HCT116 (cell line): ENCODE data around the gene DHRS2.

ENCODE experiments used
- CEBPB ChIP-seq: IDR thresholded peaks from 2 replicates; pipeline ENCODE4 v1.6.1; 2012; ENCODE audit warnings: low read depth
- EZH2 ChIP-seq: fragments of 200-600 bp; sonication (generic); IDR thresholded peaks from 2 replicates; pipeline ENCODE4 v1.6.1; 2017; ENCODE audit warnings: antibody characterized with exemption, mixed run types
- EZH2phosphoT487 ChIP-seq: fragments of 200-600 bp; IDR thresholded peaks from 2 replicates; pipeline ENCODE4 v1.6.1; 2018; ENCODE audit warnings: antibody characterized with exemption, borderline replicate concordance
- JUND ChIP-seq: IDR thresholded peaks from 2 replicates; pipeline ENCODE4 v1.6.1; 2012
- POLR2A ChIP-seq: IDR thresholded peaks from 2 replicates; pipeline ENCODE4 v1.7.0; 2011; ENCODE audit warnings: borderline replicate concordance; ENCODE audit not compliant: insufficient read depth, insufficient read length; ENCODE audit errors: extremely low read depth
- POLR2AphosphoS5 ChIP-seq: IDR thresholded peaks from 2 replicates; pipeline ENCODE4 v1.6.1; 2011; ENCODE audit warnings: mild to moderate bottlenecking, low read depth, low read length, moderate library complexity
- RAD21 ChIP-seq: IDR thresholded peaks from 2 replicates; pipeline ENCODE4 v1.6.1; 2012; ENCODE audit warnings: low read depth, mild to moderate bottlenecking
- SIN3A ChIP-seq: IDR thresholded peaks from 2 replicates; pipeline ENCODE4 v1.6.1; 2012; ENCODE audit warnings: low read depth
- SP1 ChIP-seq: IDR thresholded peaks from 2 replicates; pipeline ENCODE4 v1.6.1; 2012; ENCODE audit warnings: low read depth
- YY1 ChIP-seq: IDR thresholded peaks from 2 replicates; pipeline ENCODE4 v1.6.1; 2011; ENCODE audit warnings: low read length, low read depth, moderate library complexity, mild to moderate bottlenecking; ENCODE audit not compliant: insufficient replicate concordance; ENCODE audit errors: extremely low read depth
- TF ChIP-seq, protein P1 (sequence below), 3 experiments: fragments of 200-600 bp in 1 of 3; sonication (generic) in 1 of 3; IDR thresholded peaks in 2 of 3; conservative IDR thresholded peaks in 1 of 3; 2 replicates each; pipeline ENCODE4 v1.5.1; 2012 to 2017; ENCODE audit warnings: low read depth in 2 of 3, low read length in 2 of 3, antibody characterized with exemption in 1 of 3, borderline replicate concordance in 1 of 3, control low read depth in 1 of 3, mild to moderate bottlenecking in 1 of 3, mixed read lengths in 1 of 3, mixed run types in 1 of 3, moderate library complexity in 1 of 3; ENCODE audit not compliant: insufficient read depth in 1 of 3
- TF ChIP-seq, protein P2 (sequence below): IDR thresholded peaks from 2 replicates; pipeline ENCODE4 v1.6.1; 2012; ENCODE audit warnings: low read depth
- TF ChIP-seq, protein P3 (sequence below): IDR thresholded peaks from 2 replicates; pipeline ENCODE4 v1.6.1; 2012
- TF ChIP-seq, protein P4 (sequence below): IDR thresholded peaks from 2 replicates; pipeline ENCODE4 v1.6.1; 2011; ENCODE audit warnings: mild to moderate bottlenecking, low read length, moderate library complexity; ENCODE audit not compliant: insufficient replicate concordance; ENCODE audit errors: extremely low read depth

- TF ChIP-seq YY1 (no peak), RAD21 (no peak), POLR2AphosphoS5 (no peak), CEBPB (no peak), EZH2 (no peak), POLR2A (no peak), SIN3A (no peak), SP1 (no peak), JUND (no peak), EZH2phosphoT487 (no peak)
- TF ChIP-seq, protein P1, sequence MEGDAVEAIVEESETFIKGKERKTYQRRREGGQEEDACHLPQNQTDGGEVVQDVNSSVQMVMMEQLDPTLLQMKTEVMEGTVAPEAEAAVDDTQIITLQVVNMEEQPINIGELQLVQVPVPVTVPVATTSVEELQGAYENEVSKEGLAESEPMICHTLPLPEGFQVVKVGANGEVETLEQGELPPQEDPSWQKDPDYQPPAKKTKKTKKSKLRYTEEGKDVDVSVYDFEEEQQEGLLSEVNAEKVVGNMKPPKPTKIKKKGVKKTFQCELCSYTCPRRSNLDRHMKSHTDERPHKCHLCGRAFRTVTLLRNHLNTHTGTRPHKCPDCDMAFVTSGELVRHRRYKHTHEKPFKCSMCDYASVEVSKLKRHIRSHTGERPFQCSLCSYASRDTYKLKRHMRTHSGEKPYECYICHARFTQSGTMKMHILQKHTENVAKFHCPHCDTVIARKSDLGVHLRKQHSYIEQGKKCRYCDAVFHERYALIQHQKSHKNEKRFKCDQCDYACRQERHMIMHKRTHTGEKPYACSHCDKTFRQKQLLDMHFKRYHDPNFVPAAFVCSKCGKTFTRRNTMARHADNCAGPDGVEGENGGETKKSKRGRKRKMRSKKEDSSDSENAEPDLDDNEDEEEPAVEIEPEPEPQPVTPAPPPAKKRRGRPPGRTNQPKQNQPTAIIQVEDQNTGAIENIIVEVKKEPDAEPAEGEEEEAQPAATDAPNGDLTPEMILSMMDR (IDR thresholded peaks at IDR 0.05 in 2 of 3, conservative IDR thresholded peaks at IDR 0.05 in 1 of 3; ENCODE audit: borderline replicate concordance in 1 of 3, insufficient read depth in 1 of 3, low read depth in 2 of 3, low read length in 2 of 3), result no peak
- TF ChIP-seq, protein P2, sequence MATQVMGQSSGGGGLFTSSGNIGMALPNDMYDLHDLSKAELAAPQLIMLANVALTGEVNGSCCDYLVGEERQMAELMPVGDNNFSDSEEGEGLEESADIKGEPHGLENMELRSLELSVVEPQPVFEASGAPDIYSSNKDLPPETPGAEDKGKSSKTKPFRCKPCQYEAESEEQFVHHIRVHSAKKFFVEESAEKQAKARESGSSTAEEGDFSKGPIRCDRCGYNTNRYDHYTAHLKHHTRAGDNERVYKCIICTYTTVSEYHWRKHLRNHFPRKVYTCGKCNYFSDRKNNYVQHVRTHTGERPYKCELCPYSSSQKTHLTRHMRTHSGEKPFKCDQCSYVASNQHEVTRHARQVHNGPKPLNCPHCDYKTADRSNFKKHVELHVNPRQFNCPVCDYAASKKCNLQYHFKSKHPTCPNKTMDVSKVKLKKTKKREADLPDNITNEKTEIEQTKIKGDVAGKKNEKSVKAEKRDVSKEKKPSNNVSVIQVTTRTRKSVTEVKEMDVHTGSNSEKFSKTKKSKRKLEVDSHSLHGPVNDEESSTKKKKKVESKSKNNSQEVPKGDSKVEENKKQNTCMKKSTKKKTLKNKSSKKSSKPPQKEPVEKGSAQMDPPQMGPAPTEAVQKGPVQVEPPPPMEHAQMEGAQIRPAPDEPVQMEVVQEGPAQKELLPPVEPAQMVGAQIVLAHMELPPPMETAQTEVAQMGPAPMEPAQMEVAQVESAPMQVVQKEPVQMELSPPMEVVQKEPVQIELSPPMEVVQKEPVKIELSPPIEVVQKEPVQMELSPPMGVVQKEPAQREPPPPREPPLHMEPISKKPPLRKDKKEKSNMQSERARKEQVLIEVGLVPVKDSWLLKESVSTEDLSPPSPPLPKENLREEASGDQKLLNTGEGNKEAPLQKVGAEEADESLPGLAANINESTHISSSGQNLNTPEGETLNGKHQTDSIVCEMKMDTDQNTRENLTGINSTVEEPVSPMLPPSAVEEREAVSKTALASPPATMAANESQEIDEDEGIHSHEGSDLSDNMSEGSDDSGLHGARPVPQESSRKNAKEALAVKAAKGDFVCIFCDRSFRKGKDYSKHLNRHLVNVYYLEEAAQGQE, result no peak
- TF ChIP-seq, protein P3, sequence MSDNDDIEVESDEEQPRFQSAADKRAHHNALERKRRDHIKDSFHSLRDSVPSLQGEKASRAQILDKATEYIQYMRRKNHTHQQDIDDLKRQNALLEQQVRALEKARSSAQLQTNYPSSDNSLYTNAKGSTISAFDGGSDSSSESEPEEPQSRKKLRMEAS, result no peak
- TF ChIP-seq, protein P4, sequence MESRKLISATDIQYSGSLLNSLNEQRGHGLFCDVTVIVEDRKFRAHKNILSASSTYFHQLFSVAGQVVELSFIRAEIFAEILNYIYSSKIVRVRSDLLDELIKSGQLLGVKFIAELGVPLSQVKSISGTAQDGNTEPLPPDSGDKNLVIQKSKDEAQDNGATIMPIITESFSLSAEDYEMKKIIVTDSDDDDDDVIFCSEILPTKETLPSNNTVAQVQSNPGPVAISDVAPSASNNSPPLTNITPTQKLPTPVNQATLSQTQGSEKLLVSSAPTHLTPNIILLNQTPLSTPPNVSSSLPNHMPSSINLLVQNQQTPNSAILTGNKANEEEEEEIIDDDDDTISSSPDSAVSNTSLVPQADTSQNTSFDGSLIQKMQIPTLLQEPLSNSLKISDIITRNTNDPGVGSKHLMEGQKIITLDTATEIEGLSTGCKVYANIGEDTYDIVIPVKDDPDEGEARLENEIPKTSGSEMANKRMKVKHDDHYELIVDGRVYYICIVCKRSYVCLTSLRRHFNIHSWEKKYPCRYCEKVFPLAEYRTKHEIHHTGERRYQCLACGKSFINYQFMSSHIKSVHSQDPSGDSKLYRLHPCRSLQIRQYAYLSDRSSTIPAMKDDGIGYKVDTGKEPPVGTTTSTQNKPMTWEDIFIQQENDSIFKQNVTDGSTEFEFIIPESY, result no peak
These were observed 9.2 kb upstream of the DHRS2 start for GRCh38 chr14:23626946-23627345.
